HG02678 (cell line): ENCODE data around the gene DENND2A.
A peak's percentile ranks its signal among the peaks of the same experiment; 100 is the strongest.
"Not testable (repeated sequence)": the region's sequence is repeated elsewhere in the genome, so short reads cannot be mapped to it uniquely, and the experiment has no call there.

Experiments
- ATAC-seq: cut with Tn5 transposase; IDR thresholded peaks from one replicate; pipeline ENCODE4 v1.9.1; 2021; ENCODE audit warnings: mild to moderate bottlenecking, moderate library complexity; ENCODE audit not compliant: unreplicated experiment

Gene DENND2A

GRCh38 chr7:140650367-140650766 is 9.8 kb upstream of the DENND2A start:
- no peak for ATAC-seq

GRCh38 chr7:140649556-140650205 is 9.1 kb upstream of the DENND2A start:
- no peak for ATAC-seq

- peak; percentile 91 for ATAC-seq
These were observed 6.5 kb upstream of the DENND2A start for GRCh38 chr7:140646931-140647647.

DNA sequence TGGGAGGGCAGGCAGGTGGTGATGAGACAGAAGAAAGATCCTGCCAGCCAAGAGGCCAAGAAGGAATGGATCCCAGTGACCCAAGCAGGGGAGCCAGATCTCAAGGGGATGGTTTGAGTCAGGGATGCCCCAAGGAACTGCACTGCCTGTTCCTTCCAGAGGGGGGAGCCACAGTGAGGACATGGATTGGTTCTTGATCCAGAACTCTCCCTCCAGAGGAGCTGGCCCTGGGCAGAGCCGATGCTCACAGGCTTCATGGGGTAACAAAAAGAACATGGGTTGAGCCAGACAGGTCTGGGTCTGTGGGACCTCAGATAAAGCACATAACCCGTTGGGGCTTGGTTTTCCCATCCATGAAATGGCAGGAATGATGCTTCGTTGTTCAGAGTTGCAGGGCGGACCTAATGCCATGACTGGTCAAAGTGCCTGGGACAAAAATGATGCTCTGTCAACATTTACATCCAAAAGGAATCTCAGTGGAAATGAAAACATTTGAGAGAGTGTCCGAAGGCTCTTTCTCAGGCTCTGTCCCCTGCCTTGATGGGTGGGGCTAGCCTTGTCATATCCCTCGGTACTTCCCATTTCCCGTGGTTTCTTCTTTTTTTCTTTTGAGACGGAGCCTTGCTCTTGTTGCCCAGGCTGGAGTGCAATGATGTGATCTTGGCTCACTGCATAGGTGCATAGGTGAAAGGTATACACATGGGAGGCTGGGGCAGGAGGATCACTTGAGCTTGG is 4.7 kb upstream of the DENND2A start:
- no peak for ATAC-seq

DNA sequence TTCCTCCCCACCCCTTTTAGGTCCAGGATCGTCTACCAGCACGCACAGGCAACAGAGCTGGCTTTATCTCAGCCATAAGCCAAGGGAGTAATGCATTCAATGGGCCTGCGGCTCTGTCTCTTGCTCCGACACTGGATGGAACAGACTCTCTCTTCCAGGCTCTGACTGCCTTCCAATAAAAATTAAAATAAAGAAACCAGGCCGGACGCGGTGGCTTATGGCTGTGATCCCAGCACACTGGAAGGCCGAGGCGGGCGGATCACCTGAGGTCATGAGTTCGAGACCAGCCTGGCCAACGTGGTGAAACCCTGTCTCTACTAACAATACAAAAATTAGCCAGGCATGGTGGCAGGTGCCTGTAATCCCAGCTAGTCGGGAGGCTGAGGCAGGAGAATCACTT is 4.1 kb upstream of the DENND2A start:
- ATAC-seq: not testable (repeated sequence)

- no peak for ATAC-seq
These were observed 2.8 kb upstream of the DENND2A start for GRCh38 chr7:140643416-140643815.

DNA sequence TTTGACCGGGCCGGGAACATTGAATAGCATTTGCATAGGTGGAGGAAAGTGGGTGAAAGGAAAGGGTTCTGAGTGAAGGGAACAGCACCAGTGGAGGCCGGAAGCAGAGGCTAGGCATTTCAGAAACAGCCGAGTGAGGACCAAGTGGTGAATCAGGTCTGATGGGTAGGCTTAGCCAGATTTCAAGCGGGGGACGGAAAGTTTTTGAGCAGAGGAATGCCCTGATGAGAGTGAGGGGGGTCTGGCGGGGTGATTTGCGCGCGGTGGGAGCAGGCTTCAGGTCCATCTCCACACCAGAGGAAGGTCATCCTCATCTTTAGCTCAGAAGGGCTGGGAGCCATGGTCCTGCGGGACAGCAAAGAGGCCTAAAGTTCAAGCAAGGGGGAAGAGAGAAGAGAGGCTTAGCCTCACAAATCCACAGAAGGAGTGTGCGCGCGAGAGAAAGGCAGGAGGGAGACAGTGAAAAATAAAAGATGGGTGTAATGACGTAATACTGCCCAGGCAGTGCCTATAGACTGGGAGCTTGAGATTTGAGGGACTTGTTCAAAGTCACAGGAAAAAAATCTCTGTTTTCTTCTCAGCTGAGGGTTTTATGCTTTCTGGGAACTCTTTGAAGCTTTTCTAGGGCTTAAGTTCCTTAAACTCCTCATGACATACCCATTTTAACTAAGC is 1.0 kb upstream of the DENND2A start:
- ATAC-seq: no peak

- no peak for ATAC-seq
These were observed 464 bp downstream of the DENND2A start for GRCh38 chr7:140640060-140640637.

GRCh38 chr7:140639366-140640053 is 1.1 kb downstream of the DENND2A start:
- ATAC-seq: no peak

DNA sequence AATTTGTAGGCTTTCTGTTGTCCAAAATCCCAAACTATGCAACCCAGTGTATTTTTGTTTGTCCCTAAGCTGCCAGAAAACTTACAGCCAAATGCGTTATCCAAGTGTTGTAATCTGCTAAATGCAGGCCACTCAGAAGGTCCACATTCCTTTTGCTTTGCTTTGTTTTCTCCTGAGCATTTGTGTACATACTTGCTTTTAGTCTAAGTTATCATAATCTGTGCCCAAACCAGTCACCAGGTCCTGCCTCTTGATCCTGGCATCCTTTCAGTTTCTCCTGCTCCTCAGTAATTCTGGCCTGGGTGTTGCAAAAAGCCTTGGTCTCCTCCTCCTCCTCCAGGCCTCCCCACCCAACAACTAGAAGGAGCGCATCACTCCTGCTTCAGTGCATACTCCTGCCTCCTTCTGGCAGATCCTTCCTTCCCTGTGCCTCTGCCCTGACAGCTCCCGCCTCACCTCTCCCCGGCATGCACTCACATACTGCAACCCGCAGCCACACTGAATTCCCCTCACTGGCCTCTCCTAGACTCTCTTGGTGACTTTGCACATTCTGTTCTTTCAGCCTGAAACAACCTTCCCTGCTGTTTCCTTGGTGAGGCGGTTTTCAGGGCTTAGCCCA is 2.3 kb downstream of the DENND2A start:
- no peak for ATAC-seq

- no peak for ATAC-seq
These were observed 3.2 kb downstream of the DENND2A start for GRCh38 chr7:140637400-140637799.

DNA sequence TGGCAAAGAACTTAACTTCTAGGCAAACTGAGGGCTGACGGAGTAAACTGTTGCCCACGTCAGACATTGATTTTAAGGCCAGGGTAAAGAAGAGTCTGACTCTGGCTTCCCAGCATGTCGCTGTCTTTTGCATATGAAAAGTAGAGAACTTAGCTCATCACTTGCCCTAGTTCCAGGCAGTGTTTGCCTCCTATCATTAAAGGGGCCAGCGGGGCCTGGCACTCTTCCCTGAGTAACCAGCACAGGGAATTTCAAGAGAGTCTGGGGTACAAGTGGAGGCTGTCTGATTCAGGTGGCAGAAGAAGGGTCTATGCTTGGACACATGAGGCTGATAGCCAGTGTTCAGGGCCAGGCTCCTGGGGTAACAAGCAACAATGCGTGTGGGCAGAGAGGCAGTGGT is 4.8 kb downstream of the DENND2A start:
- no peak for ATAC-seq

- no peak for ATAC-seq
These were observed 5.3 kb downstream of the DENND2A start for GRCh38 chr7:140635345-140635744.

- ATAC-seq: no peak
These were observed 9.0 kb downstream of the DENND2A start for GRCh38 chr7:140631602-140632001.

GRCh38 chr7:140631021-140631420 is 9.6 kb downstream of the DENND2A start:
- ATAC-seq: no peak

- no peak for ATAC-seq
These were observed 14.4 kb downstream of the DENND2A start for GRCh38 chr7:140625908-140626868.

- ATAC-seq: not testable (repeated sequence)
These were observed 15.4 kb downstream of the DENND2A start for GRCh38 chr7:140625192-140625558.

- no peak for ATAC-seq
These were observed 16.0 kb downstream of the DENND2A start for GRCh38 chr7:140624392-140625191.
